Neural progenitor cell (in vitro differentiated cells): ENCODE data around the gene KPNA3. TPM values are rescaled to one million over a fixed set of nuclear protein-coding genes. Genes with fewer than 3 reads are reported as not detected.

Experiments
- DNase-seq: peaks from one replicate; pipeline ENCODE4 v3.0.0-alpha.2; 2016; ENCODE audit warnings: low spot score
- H2AFZ ChIP-seq: fragments of 200-600 bp; sonication (generic); replicated peaks from 2 replicates; pipeline ENCODE4 v1.6.1; 2016; ENCODE audit warnings: antibody characterized with exemption
- H3F3A ChIP-seq: fragments of 200-600 bp; sonication (generic); 2 replicates; pipeline ENCODE4 v1.6.1; 2016; ENCODE audit warnings: antibody characterized with exemption, low read depth
- H3K27ac ChIP-seq: fragments of 200-600 bp; sonication (generic); 2 replicates; pipeline ENCODE4 v1.5.1; 2016; ENCODE audit warnings: mild to moderate bottlenecking
- H3K27me3 ChIP-seq: fragments of 200-600 bp; sonication (generic); 2 replicates; pipeline ENCODE4 v1.6.1; 2016; ENCODE audit warnings: mild to moderate bottlenecking, moderate library complexity
- H3K36me3 ChIP-seq: fragments of 200-600 bp; sonication (generic); 2 replicates; pipeline ENCODE4 v1.5.1; 2016
- H3K4me1 ChIP-seq: fragments of 200-600 bp; sonication (generic); 2 replicates; pipeline ENCODE4 v1.6.1; 2016; ENCODE audit warnings: mixed run types
- H3K4me2 ChIP-seq: fragments of 200-600 bp; sonication (generic); 2 replicates; pipeline ENCODE4 v1.6.1; 2016
- H3K4me3 ChIP-seq: fragments of 200-600 bp; sonication (generic); 2 replicates; pipeline ENCODE4 v1.5.1; 2016
- H3K79me2 ChIP-seq: fragments of 200-600 bp; sonication (generic); 2 replicates; pipeline ENCODE4 v1.6.1; 2016; ENCODE audit warnings: low read depth
- H3K9ac ChIP-seq: fragments of 200-600 bp; sonication (generic); 2 replicates; pipeline ENCODE4 v1.6.1; 2016
- H3K9me3 ChIP-seq: fragments of 200-600 bp; sonication (generic); 2 replicates; pipeline ENCODE4 v1.5.1; 2016; ENCODE audit warnings: low read depth
- H4K20me1 ChIP-seq: fragments of 200-600 bp; sonication (generic); 2 replicates; pipeline ENCODE4 v1.6.1; 2016; ENCODE audit warnings: low read depth
- H3K27ac Mint-ChIP-seq: 3 replicates; pipeline ENCODE4 v1.8.0; 2021; ENCODE audit warnings: mixed read lengths
- H3K27me3 Mint-ChIP-seq: 2 replicates; pipeline ENCODE4 v1.8.0; 2022; ENCODE audit warnings: low read depth, mild to moderate bottlenecking, inconsistent platforms, moderate library complexity, mixed read lengths; ENCODE audit not compliant: insufficient read depth
- H3K36me3 Mint-ChIP-seq: 3 replicates; pipeline ENCODE4 v1.8.0; 2021; ENCODE audit warnings: mixed read lengths
- H3K4me1 Mint-ChIP-seq: 3 replicates; pipeline ENCODE4 v1.8.0; 2021; ENCODE audit warnings: mixed read lengths
- H3K4me3 Mint-ChIP-seq: 3 replicates; pipeline ENCODE4 v1.8.0; 2021; ENCODE audit warnings: mild to moderate bottlenecking, moderate library complexity, mixed read lengths
- H3K9me3 Mint-ChIP-seq: 3 replicates; pipeline ENCODE4 v1.8.0; 2020; ENCODE audit warnings: mixed read lengths
- CTCF ChIP-seq: fragments of 200-600 bp; sonication (generic); IDR thresholded peaks from 2 replicates; pipeline ENCODE4 v1.5.1; 2017; ENCODE audit warnings: antibody characterized with exemption, mild to moderate bottlenecking
- EZH2 ChIP-seq: fragments of 200-600 bp; sonication (generic); IDR thresholded peaks from 2 replicates; pipeline ENCODE4 v1.6.1; 2017; ENCODE audit warnings: antibody characterized with exemption, mild to moderate bottlenecking, moderate library complexity
- EZH2phosphoT487 ChIP-seq: fragments of 200-600 bp; sonication (generic); IDR thresholded peaks from 2 replicates; pipeline ENCODE4 v1.6.1; 2017; ENCODE audit warnings: antibody characterized with exemption
- total RNA-seq: library from RNA; depleted of rRNA; stranded (reverse); fragments of >200 nt; gene quantifications from 2 replicates; pipeline ENCODE4 v1.2.3, GENCODE V29; 2015; ENCODE audit warnings: low replicate concordance

KPNA3 gene
- total RNA-seq, 1 donor from 2014 or later: 49.4 TPM

GRCh38 chr13:49802426-49802825 lies 9.9 kb upstream of the KPNA3 start:
- Mint-ChIP-seq H3K36me3 (no peaks in the 10 kb centered on the region), H3K4me3 (no peak overlapping the region), H3K27ac (no peak overlapping the region), H3K9me3 (no peaks in the 10 kb centered on the region), H3K4me1 (peaks cover 5% of the 10 kb centered on the region), H3K27me3 (peaks cover 4% of the 10 kb centered on the region)
- Histone ChIP-seq H3K9ac (no peak overlapping the region), H3K79me2 (no peaks in the 10 kb centered on the region), H3K4me2 (no peak overlapping the region), H3F3A (peaks cover 7% of the 10 kb centered on the region), H3K4me1 (no peaks in the 10 kb centered on the region), H3K9me3 (no peaks in the 10 kb centered on the region), H3K36me3 (no peaks in the 10 kb centered on the region), H2AFZ (no peak overlapping the region), H3K27ac (no peak overlapping the region), H3K4me3 (no peak overlapping the region), H4K20me1 (no peaks in the 10 kb centered on the region), H3K27me3 (no peaks in the 10 kb centered on the region)
- TF ChIP-seq CTCF (no peak), EZH2phosphoT487 (no peak), EZH2 (no peak)
- DNase-seq: no peak

- Mint-ChIP-seq H3K9me3 (no peaks in the 10 kb centered on the region), H3K4me1 (peaks cover 28% of the 10 kb centered on the region), H3K36me3 (peaks cover 16% of the 10 kb centered on the region), H3K4me3 (peak overlapping the region; percentile 100), H3K27ac (peak overlapping the region; percentile 97), H3K27me3 (peaks cover 6% of the 10 kb centered on the region)
- Histone ChIP-seq H4K20me1 (peaks cover 32% of the 10 kb centered on the region), H3K4me3 (peak overlapping the region; percentile 80), H3K27me3 (no peaks in the 10 kb centered on the region), H3K9me3 (no peaks in the 10 kb centered on the region), H3K9ac (peak overlapping the region; percentile 68), H3K27ac (peak overlapping the region; percentile 80), H3K4me1 (peaks cover 18% of the 10 kb centered on the region), H3K79me2 (peaks cover 47% of the 10 kb centered on the region), H3F3A (peaks cover 24% of the 10 kb centered on the region), H2AFZ (peak overlapping the region; percentile 91), H3K4me2 (peak overlapping the region; percentile 86), H3K36me3 (no peaks in the 10 kb centered on the region)
- peak; percentile 66 for DNase-seq
- no peak for TF ChIP-seq CTCF
- TF ChIP-seq EZH2phosphoT487: no peak
- no peak for TF ChIP-seq EZH2
Measured at GRCh38 chr13:49791711-49792549, 552 bp downstream of the KPNA3 start.

GRCh38 chr13:49791315-49791710 lies 1.2 kb downstream of the KPNA3 start:
- H3K4me3 ChIP-seq: peak overlapping the region; percentile 80
- H3F3A ChIP-seq: peaks cover 24% of the 10 kb centered on the region
- no peak for TF ChIP-seq CTCF
- no peak for TF ChIP-seq EZH2phosphoT487
- no peak for TF ChIP-seq EZH2
- DNase-seq: peak; percentile 50
- Mint-ChIP-seq H3K9me3 (peaks cover 2% of the 10 kb centered on the region), H3K27ac (peak overlapping the region; percentile 97), H3K36me3 (peaks cover 22% of the 10 kb centered on the region), H3K4me1 (peaks cover 28% of the 10 kb centered on the region), H3K27me3 (peaks cover 6% of the 10 kb centered on the region), H3K4me3 (peak overlapping the region; percentile 100)
- H3K9me3 ChIP-seq: no peaks in the 10 kb centered on the region
- peak overlapping the region; percentile 68 for H3K9ac ChIP-seq
- H3K79me2 ChIP-seq: peaks cover 54% of the 10 kb centered on the region
- H2AFZ ChIP-seq: peak overlapping the region; percentile 91
- H3K4me1 ChIP-seq: peaks cover 18% of the 10 kb centered on the region
- no peaks in the 10 kb centered on the region for H3K27me3 ChIP-seq
- H3K36me3 ChIP-seq: no peaks in the 10 kb centered on the region
- H3K27ac ChIP-seq: no peak overlapping the region
- H3K4me2 ChIP-seq: peak overlapping the region; percentile 86
- H4K20me1 ChIP-seq: peaks cover 32% of the 10 kb centered on the region
